D341Med (cell line): ENCODE measurements around the gene ARHGAP25.

Experiments
- DNase-seq: peaks from one replicate; pipeline ENCODE4 v3.0.0; 2012; ENCODE audit warnings: low spot score

ARHGAP25 gene

DNA sequence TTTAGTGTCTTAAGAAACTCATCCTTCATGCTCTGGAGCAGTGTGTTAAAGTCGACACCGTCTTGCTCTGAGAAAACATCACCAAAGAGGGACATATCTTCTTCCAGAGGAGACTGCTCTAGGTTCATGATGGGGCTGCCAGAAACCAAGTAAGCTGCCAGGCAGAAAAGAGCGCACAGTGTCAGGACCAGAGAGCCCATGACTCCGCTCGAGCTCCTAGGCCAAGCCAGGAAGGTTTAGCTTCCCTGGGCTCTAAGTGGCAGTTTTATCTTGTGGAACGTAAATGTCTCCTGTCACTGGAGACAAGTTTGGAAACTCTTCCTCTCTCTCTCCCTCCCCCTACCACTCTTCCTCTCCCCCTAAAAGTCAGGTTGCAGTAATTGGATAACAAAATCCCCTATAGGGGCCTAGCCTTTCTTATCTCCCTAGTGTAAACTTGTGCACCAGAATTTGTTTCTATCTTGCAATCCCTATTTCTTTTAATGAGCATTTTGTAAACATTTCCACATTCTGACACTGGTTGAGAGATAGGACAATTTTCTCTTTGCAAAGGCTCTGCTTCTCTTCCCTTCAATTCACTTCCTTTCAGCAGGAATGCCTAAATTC lies 136.7 kb downstream of the ARHGAP25 start, which contains the start of gene BMP10:
Gene BMP10, minus strand, starts transcription at position 239 of the 606 bp plus-strand sequence. Its CDS starts 39 bp downstream, at position 200.
- no peak for DNase-seq
